ENCODE results near the gene RCVRN. TPM values are rescaled to one million over a fixed set of nuclear protein-coding genes. Genes with fewer than 3 reads are reported as not detected.

The RCVRN gene
- total RNA-seq, 1 experiment from 2014 or later: not detected

DNA sequence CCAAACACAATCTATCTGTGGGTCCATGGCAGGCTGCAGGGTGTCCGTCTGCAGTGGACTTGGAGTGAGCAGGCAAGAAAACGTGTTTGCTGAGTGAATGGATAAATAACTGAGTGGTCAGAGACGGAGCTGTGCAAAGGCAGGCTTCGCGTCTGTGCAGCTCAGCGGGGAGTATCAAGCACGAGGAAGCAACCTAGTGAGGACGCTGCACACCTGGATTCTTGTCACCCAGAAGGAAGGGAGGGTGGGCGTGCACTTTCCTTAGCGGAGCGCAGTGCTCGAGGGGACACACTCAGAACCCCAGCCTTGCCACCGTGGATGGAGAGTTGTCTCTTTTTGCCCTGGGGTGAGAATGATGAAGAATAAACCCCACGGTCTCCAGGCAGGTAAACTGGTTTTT is 1.5 kb upstream of the RCVRN start:
- Mint-ChIP-seq H3K4me1 (peaks cover 14 to 37% of the 10 kb centered on the region in 2 experiments), H3K4me3 (no peak overlapping the region), H3K9me3 (peaks cover 0 to 2% of the 10 kb centered on the region in 2 experiments; a peak in 2 of 5 replicates), H3K27ac (no peak overlapping the region), H3K27me3 (ENCODE audit: low read depth) (peaks cover 10% of the 10 kb centered on the region), H3K36me3 (ENCODE audit: insufficient read depth in 1 of 3, low read depth in 3 of 3) (no peaks in the 10 kb centered on the region; a peak in 1 of 7 replicates)
- Histone ChIP-seq H3K18ac (ENCODE audit: insufficient read length, low read depth, low read length) (no peak overlapping the region), H2BK12ac (ENCODE audit: insufficient read length, low read depth, low read length) (no peak overlapping the region), H3K56ac (ENCODE audit: insufficient read length, low read depth, low read length) (no peak overlapping the region), H4K8ac (replicated peaks; ENCODE audit: insufficient read length, low read depth, low read length) (no peak overlapping the region), H3K27me3 (ENCODE audit: insufficient read depth, low read length) (no peaks in the 10 kb centered on the region), H3K23me2 (ENCODE audit: insufficient read length, low read depth, low read length, poor library complexity, severe bottlenecking) (no peaks in the 10 kb centered on the region), H3K27ac (ENCODE audit: insufficient read length, low read depth, low read length) (no peak overlapping the region), H2BK20ac (ENCODE audit: low read depth, low read length, poor library complexity, severe bottlenecking) (no peak overlapping the region), H3K23ac (ENCODE audit: insufficient read length, low read depth, low read length) (no peak overlapping the region), H3K4ac (ENCODE audit: low read depth, low read length) (no peak overlapping the region), H4K20me1 (ENCODE audit: control insufficient read depth, insufficient read depth, insufficient read length) (no peaks in the 10 kb centered on the region), H3K4me1 (ENCODE audit: insufficient read depth, low read length) (no peaks in the 10 kb centered on the region; the same call in 1 of the 2 replicates), H3K14ac (ENCODE audit: insufficient read depth, low read length) (no peak overlapping the region), H4K5ac (ENCODE audit: insufficient read length, low read depth, low read length) (no peak overlapping the region), H3K4me2 (ENCODE audit: insufficient read depth, insufficient read length, low read length) (no peak overlapping the region), H3K9ac (ENCODE audit: extremely low read depth, insufficient read length, low read length) (no peak overlapping the region), H3K79me2 (ENCODE audit: insufficient read depth, low read length) (no peaks in the 10 kb centered on the region), H2BK15ac (ENCODE audit: low read depth, low read length) (no peak overlapping the region), H2BK5ac (ENCODE audit: insufficient read length, low read length) (no peak overlapping the region), H3K79me1 (ENCODE audit: insufficient read depth, low read depth, low read length, poor library complexity, severe bottlenecking) (no peaks in the 10 kb centered on the region), H2AK5ac (ENCODE audit: insufficient read length, low read length) (no peak overlapping the region), H2AFZ (ENCODE audit: low read length) (no peak overlapping the region), H2BK120ac (ENCODE audit: low read depth, low read length, poor library complexity, severe bottlenecking) (no peak overlapping the region), H3K9me3 (ENCODE audit: control insufficient read depth, low read depth, low read length) (no peaks in the 10 kb centered on the region), H3T11ph (ENCODE audit: low read length) (no peak overlapping the region), H4K91ac (ENCODE audit: insufficient read length, low read depth, low read length) (no peak overlapping the region)
- TF ChIP-seq, protein P1, sequence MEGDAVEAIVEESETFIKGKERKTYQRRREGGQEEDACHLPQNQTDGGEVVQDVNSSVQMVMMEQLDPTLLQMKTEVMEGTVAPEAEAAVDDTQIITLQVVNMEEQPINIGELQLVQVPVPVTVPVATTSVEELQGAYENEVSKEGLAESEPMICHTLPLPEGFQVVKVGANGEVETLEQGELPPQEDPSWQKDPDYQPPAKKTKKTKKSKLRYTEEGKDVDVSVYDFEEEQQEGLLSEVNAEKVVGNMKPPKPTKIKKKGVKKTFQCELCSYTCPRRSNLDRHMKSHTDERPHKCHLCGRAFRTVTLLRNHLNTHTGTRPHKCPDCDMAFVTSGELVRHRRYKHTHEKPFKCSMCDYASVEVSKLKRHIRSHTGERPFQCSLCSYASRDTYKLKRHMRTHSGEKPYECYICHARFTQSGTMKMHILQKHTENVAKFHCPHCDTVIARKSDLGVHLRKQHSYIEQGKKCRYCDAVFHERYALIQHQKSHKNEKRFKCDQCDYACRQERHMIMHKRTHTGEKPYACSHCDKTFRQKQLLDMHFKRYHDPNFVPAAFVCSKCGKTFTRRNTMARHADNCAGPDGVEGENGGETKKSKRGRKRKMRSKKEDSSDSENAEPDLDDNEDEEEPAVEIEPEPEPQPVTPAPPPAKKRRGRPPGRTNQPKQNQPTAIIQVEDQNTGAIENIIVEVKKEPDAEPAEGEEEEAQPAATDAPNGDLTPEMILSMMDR (conservative IDR thresholded peaks at IDR 0.05): no peak
- WGBS (ENCODE audit: extremely low coverage, insufficient read length, low lambda C conversion rate): no CpG with 5 or more reads among the region's 14 CpGs
- no peak for DNase-seq

Measured in H9 (cell line).